Liver (tissue), 9 donors: Measurements from ENCODE around the gene PEX12. TPM values are rescaled to one million over a fixed set of nuclear protein-coding genes. Genes with fewer than 3 reads are reported as not detected.

Experiments used
- DNase-seq: peaks from one replicate; pipeline ENCODE4 v3.0.0-alpha.2; 2017; ENCODE audit warnings: low spot score
- H3K27ac ChIP-seq, 2 donors: one replicate each; pipeline ENCODE4 v1.7.0; 2013; ENCODE audit warnings: inconsistent platforms in 2 of 2, low read length in 2 of 2, control low read depth in 1 of 2, low read depth in 1 of 2, mild to moderate bottlenecking in 1 of 2
- H3K27me3 ChIP-seq, 4 donors: one replicate each; pipeline versions ENCODE4 v1.6.1 to v1.7.0; 2013; ENCODE audit warnings: low read length in 3 of 4, inconsistent platforms in 1 of 4, mild to moderate bottlenecking in 1 of 4, moderate library complexity in 1 of 4; ENCODE audit not compliant: control insufficient read depth in 4 of 4, insufficient read depth in 4 of 4
- H3K36me3 ChIP-seq, 4 donors: one replicate each; pipeline versions ENCODE4 v1.6.1 to v1.7.0; 2013; ENCODE audit warnings: low read length in 3 of 4, mild to moderate bottlenecking in 3 of 4, low read depth in 1 of 4, moderate library complexity in 1 of 4; ENCODE audit not compliant: control insufficient read depth in 4 of 4, insufficient read depth in 3 of 4
- H3K4me1 ChIP-seq, 4 donors: one replicate each; pipeline versions ENCODE4 v1.6.1 to v1.7.0; 2013; ENCODE audit warnings: low read length in 3 of 4, mild to moderate bottlenecking in 3 of 4, moderate library complexity in 1 of 4; ENCODE audit not compliant: control insufficient read depth in 4 of 4, insufficient read depth in 4 of 4
- H3K4me3 ChIP-seq, 3 donors: one replicate each; pipeline versions ENCODE4 v1.6.1 to v1.7.0; 2013; ENCODE audit warnings: low read length in 3 of 3, control low read depth in 1 of 3, low read depth in 1 of 3, mild to moderate bottlenecking in 1 of 3
- H3K9ac ChIP-seq, 2 donors: one replicate each; pipeline ENCODE4 v1.7.0; 2013; ENCODE audit warnings: low read length in 2 of 2, mild to moderate bottlenecking in 2 of 2, moderate library complexity in 2 of 2, control low read depth in 1 of 2, low read depth in 1 of 2
- H3K9me3 ChIP-seq, 4 donors: one replicate each; pipeline versions ENCODE4 v1.6.1 to v1.7.0; 2013; ENCODE audit warnings: low read length in 3 of 4; ENCODE audit not compliant: control insufficient read depth in 4 of 4
- ATF3 ChIP-seq: IDR thresholded peaks from 2 replicates; pipeline ENCODE4 v1.6.1; 2016; ENCODE audit warnings: antibody characterized with exemption
- CTCF ChIP-seq: fragments of 150-350 bp; IDR thresholded peaks from 2 replicates; pipeline ENCODE4 v1.5.1; 2017; ENCODE audit warnings: improper control_type of control experiment, low read depth, low read length; ENCODE audit not compliant: missing input control
- EGR1 ChIP-seq, 2 donors: IDR thresholded peaks; 2 replicates each; pipeline ENCODE4 v1.6.1; 2016 to 2018; ENCODE audit warnings: antibody characterized with exemption in 2 of 2, low read depth in 2 of 2
- FOXA1 ChIP-seq: IDR thresholded peaks from 2 replicates; pipeline ENCODE4 v1.6.1; 2016; ENCODE audit warnings: antibody characterized with exemption
- FOXA2 ChIP-seq: IDR thresholded peaks from 2 replicates; pipeline ENCODE4 v1.6.1; 2016; ENCODE audit warnings: antibody characterized with exemption
- GABPA ChIP-seq, 2 donors: IDR thresholded peaks in 1 of 2; conservative IDR thresholded peaks in 1 of 2; 2 replicates each; pipeline ENCODE4 v1.6.1; 2016; ENCODE audit warnings: antibody characterized with exemption in 2 of 2, mild to moderate bottlenecking in 1 of 2, moderate library complexity in 1 of 2
- HNF4A ChIP-seq, 2 donors: conservative IDR thresholded peaks; 2 replicates each; pipeline ENCODE4 v1.6.1; 2016; ENCODE audit warnings: antibody characterized with exemption in 2 of 2, mild to moderate bottlenecking in 2 of 2
- HNF4G ChIP-seq: IDR thresholded peaks from 2 replicates; pipeline ENCODE4 v1.6.1; 2016; ENCODE audit warnings: antibody characterized with exemption
- JUND ChIP-seq, 2 donors: IDR thresholded peaks; 2 replicates each; pipeline ENCODE4 v1.6.1; 2016; ENCODE audit warnings: antibody characterized with exemption in 2 of 2
- MAX ChIP-seq: IDR thresholded peaks from 2 replicates; pipeline ENCODE4 v1.6.1; 2016; ENCODE audit warnings: antibody characterized with exemption
- NR2F2 ChIP-seq: IDR thresholded peaks from 2 replicates; pipeline ENCODE4 v1.6.1; 2016; ENCODE audit warnings: antibody characterized with exemption
- RAD21 ChIP-seq, 2 donors: IDR thresholded peaks; 2 replicates each; pipeline ENCODE4 v1.6.1; 2016; ENCODE audit warnings: antibody characterized with exemption in 2 of 2, mild to moderate bottlenecking in 2 of 2
- REST ChIP-seq: IDR thresholded peaks from 2 replicates; pipeline ENCODE4 v1.6.1; 2016; ENCODE audit warnings: antibody characterized with exemption, mild to moderate bottlenecking
- RXRA ChIP-seq, 2 donors: IDR thresholded peaks; 2 replicates each; pipeline ENCODE4 v1.6.1; 2017 to 2018; ENCODE audit warnings: antibody characterized with exemption in 2 of 2, mild to moderate bottlenecking in 1 of 2
- SP1 ChIP-seq: IDR thresholded peaks from 2 replicates; pipeline ENCODE4 v1.6.1; 2018; ENCODE audit warnings: antibody characterized with exemption, mild to moderate bottlenecking
- TAF1 ChIP-seq: conservative IDR thresholded peaks from 2 replicates; pipeline ENCODE4 v1.6.1; 2016; ENCODE audit warnings: antibody characterized with exemption, mild to moderate bottlenecking
- YY1 ChIP-seq: IDR thresholded peaks from 2 replicates; pipeline ENCODE4 v1.6.1; 2016; ENCODE audit warnings: antibody characterized with exemption, mild to moderate bottlenecking
- ZBTB33 ChIP-seq: IDR thresholded peaks from 2 replicates; pipeline ENCODE4 v1.6.1; 2016; ENCODE audit warnings: antibody characterized with exemption
- WGBS: extraction: QIAGEN DNeasy Blood & Tissue Kit; methylation state at CpG from one replicate; pipeline ENCODE4 v1.1.7; 2013; 5-methylcytosine and 5-hydroxymethylcytosine counted together
- polyA plus RNA-seq, 2 donors: library from polyadenylated mRNA; stranded (reverse) in 1 of 2; unstranded in 1 of 2; fragments of 200-250 nt in 1 of 2; fragments of >200 nt in 1 of 2; fragmentation: Nextera tagmentation in 1 of 2; extraction: Ambion mirVana in 1 of 2; gene quantifications; one replicate each; pipeline versions ENCODE4 v1.2.1 to v1.2.3, GENCODE V29; 2013 to 2015
- total RNA-seq, 2 donors: library from RNA; depleted of rRNA; stranded (reverse); fragments of >200 nt; gene quantifications; one replicate each; pipeline ENCODE4 v1.2.3, GENCODE V29; 2014
- donor health status: healthy.
- donor health status: healthy.
- donor health status: healthy.
- donor health status: healthy.
- donor health status: healthy.

Gene PEX12
- total and polyA plus RNA-seq, 4 donors = 2.0 to 3.6 (median 2.4) TPM

- WGBS = 81% methylated on average over 3 of the region's 3 CpGs
- DNase-seq = no peak
- no peaks in the 10 kb centered on the region for H3K9me3 ChIP-seq
- H3K36me3 ChIP-seq = no peaks in the 10 kb centered on the region
- H3K4me3 ChIP-seq = no peak overlapping the region
- no peak overlapping the region for H3K9ac ChIP-seq
- peaks cover 0 to 2% (median 0%) of the 10 kb centered on the region in 4 donors for H3K27me3 ChIP-seq
- H3K4me1 ChIP-seq = no peaks in the 10 kb centered on the region
- TF ChIP-seq FOXA2 = no peak
- H3K27ac ChIP-seq = no peak overlapping the region
These were observed 21.0 kb downstream of the PEX12 start for GRCh38 chr17:35557353-35557752.

- no peak overlapping the region for H3K4me3 ChIP-seq
- DNase-seq = no peak
- no peaks in the 10 kb centered on the region for H3K4me1 ChIP-seq
- no peaks in the 10 kb centered on the region for H3K36me3 ChIP-seq
- no peak overlapping the region for H3K9ac ChIP-seq
- no peaks in the 10 kb centered on the region for H3K9me3 ChIP-seq
- H3K27ac ChIP-seq = no peak overlapping the region
- TF ChIP-seq JUND (IDR thresholded peaks at IDR 0.05) (no peak), MAX (no peak), EGR1 (IDR thresholded peaks at IDR 0.05; ENCODE audit: low read depth in 2 of 2) (no peak), RAD21 (IDR thresholded peaks at IDR 0.05) (peak; percentile 28 to 43)
- WGBS = 82% methylated on average over 5 of the region's 5 CpGs
- H3K27me3 ChIP-seq = peaks cover 0 to 2% (median 0%) of the 10 kb centered on the region in 4 donors
These were observed 22.7 kb downstream of the PEX12 start for GRCh38 chr17:35555691-35556090.

- H3K27ac ChIP-seq = no peak overlapping the region
- H3K36me3 ChIP-seq = no peaks in the 10 kb centered on the region
- 70% methylated on average over 5 of the region's 5 CpGs for WGBS
- H3K9ac ChIP-seq = no peak overlapping the region
- H3K4me3 ChIP-seq = no peak overlapping the region
- H3K9me3 ChIP-seq = no peaks in the 10 kb centered on the region
- H3K4me1 ChIP-seq = no peaks in the 10 kb centered on the region
- TF ChIP-seq SP1 (no peak), FOXA2 (no peak), YY1 (no peak), ATF3 (no peak), JUND (IDR thresholded peaks at IDR 0.05) (no peak), REST (no peak), EGR1 (IDR thresholded peaks at IDR 0.05; ENCODE audit: low read depth in 2 of 2) (no peak), TAF1 (no peak), RXRA (IDR thresholded peaks at IDR 0.05) (no peak), GABPA (IDR thresholded peaks at IDR 0.05 in 1 of 2, conservative IDR thresholded peaks at IDR 0.05 in 1 of 2) (no peak), CTCF (no peak), NR2F2 (no peak), MAX (no peak), RAD21 (IDR thresholded peaks at IDR 0.05) (no peak), HNF4G (no peak), ZBTB33 (no peak), HNF4A (conservative IDR thresholded peaks at IDR 0.05) (no peak), FOXA1 (no peak)
- peaks cover 0 to 2% (median 0%) of the 10 kb centered on the region in 4 donors for H3K27me3 ChIP-seq
- no peak for DNase-seq
These were observed 23.7 kb downstream of the PEX12 start for GRCh38 chr17:35554668-35555067.
